CD4-positive, alpha-beta T cell treated with Interleukin-4 for 4 hours (primary cell): ENCODE measurements around the gene CLBA1.

Experiments
- DNase-seq: peaks from one replicate; pipeline ENCODE4 v3.0.0-alpha.2; 2020

The CLBA1 gene

DNA sequence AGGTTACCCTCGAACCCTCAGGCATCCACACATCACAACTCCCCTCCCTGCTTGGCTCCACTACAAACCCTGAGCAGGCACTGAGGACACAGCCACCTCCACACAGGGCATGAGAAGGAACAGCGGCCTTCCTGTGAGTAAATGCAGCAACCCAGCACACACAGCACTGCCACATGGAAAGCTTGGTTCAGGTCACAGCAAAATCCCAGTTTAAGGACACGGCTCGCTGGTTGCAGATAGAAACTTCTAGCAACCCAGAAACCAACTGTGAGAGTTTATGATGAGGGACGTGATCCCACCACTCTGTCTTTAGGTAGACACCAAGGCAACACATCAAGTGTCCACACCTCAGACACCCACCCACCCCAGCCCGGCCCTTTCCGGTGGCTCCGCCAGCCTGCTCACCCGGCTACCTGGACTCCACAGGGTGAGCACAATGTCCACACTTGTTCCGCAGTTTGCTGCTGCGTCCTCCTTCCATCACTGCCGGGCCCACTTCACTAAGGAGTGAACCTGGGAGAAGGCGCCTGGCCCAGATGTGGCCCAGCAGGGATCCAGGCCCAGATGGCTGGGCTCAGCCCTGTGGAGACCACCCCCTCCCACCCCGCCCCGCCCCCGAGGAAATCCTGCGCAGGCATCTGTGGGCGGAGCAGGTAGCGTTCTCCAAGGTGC is 22.1 kb downstream of the CLBA1 start:
- DNase-seq, result no peak

DNA sequence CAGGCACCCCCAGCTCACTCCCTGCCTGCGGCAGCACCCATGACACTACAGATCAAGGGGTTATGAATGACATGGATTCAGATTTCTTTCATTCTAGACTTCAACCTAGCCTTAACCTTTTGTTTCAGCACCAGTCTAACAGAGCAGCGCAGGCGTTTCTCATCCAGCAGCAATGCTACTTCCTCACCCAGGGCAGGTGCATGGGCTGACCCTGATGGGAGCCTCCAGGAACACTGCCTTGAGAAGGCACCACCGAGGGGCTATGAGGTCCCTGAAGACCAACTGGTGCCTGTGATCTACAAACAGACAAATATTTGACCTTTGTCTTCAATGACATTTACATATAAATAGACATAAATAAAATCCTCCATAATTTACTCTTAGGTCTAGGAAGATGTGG is 24.5 kb downstream of the CLBA1 start:
- no peak for DNase-seq

DNA sequence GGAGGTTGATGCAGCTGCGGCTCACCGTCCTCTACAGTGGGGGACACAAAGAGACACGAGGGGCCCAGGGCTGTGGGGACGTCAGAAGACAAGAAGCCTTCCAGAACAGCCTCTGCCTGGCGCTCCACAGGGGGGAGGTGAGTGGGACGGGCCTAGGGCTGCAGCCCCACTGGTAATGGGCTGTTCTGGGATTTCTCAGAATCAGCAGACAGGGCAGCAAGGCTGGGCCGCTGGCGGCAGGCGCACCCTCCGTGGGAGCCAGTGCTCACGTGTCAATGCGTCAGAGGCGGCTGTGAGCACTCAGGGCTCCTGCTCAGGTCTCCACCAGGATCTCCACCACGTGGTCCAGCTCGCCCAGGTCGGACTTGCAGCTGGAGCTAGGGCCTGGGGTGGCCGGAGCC is 25.3 kb downstream of the CLBA1 start:
- DNase-seq, result no peak

DNA sequence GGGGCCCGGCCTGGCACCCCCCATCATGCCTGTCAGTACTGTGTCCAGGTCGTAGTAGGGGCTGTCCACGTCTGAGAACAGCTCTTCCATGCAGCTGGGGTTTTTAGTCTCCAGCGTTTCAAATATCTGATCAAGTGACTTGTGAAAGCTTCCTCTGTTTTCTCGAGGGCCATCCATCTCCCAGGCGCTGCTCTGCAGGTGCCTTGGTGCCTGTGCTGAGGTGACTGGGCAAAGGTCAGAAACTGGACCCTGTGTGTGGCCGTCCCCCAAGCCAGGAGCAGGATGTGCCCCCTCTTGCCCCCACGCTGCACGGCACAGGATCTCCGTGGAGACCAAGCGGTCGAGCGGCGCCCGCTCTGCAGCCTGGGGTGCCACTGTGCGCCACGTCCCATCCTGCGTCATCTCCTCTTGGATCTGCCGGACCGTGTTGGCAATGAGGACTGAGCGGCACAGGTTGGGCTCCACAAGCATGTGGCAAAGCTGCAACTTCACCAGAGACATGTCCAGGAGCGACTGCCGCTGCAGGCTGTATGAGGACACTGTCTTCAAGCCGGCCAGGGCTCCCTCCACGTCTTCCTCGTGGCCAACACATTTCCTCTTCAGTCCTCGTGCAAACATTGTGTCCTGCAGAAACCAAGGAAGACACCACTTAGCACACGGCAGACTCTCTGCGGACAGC is 25.9 kb downstream of the CLBA1 start:
- DNase-seq, result no peak

DNA sequence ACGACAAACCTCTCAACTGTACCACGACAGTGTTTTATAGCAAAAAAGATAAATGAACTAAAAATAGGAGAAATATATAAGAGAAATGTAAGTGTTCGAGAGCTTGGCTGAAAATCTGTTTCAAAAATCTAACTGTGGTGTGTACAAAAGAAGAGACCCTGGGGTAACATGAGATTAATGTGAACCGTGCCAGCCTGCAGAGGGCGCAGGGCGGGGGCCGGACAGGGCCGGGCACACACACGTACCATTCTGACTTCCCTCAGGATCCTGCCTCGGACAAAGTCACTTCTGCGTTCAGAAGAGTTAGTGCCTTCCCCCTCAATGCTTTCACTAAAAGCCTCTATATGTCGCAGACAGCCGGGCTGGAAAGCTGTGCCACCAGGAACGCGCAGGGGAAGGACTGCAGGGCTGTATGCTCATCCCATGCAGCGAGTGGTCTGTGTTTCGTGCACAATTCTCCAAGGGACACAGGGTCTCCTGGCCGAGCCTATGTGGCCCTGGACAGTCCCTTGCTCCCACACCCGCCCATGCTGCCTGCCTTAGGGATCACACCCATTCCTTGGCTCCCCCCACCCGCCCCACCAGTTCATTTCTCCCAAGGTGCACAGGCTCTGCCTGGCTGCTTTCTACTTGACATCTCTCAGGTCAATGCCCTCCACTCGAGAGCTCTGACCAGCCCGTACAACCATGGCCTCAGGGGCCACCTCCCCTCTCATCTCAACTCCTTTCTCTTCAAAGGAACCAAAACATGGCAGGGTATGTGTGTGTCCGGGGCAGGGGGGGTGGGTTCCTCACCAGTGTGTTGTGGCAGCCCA is 26.8 kb downstream of the CLBA1 start:
- DNase-seq, result no peak

DNA sequence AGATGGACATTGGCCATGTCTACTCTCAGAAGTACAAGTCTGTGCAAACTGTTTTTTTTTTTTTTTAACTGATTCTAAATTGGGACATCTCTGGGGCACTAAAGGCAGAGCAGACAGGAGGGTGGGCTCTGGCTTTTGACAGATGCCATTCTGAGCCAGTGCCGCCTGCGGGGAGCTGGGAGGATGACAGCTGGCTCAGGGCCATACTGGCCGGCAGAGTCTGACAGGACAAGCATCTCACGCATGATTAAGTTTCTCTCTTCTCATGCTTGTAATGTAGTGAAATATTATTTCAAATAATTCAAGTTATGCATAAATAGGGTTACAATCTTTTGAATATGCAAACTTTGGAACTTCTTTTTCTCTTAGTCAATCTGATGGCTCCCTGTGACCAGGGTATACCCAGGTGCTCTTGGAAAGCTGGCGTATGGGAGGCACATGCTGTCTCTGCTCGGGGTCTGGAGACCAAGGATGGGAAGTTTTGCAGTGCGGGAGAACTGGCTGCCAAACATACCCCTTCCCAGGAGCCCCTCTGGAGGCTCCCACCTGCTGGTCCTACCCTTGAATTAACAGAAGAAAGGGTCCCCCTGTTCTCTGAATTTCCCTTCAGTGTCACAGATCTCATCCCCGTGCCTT is 27.7 kb downstream of the CLBA1 start:
- no peak for DNase-seq

DNA sequence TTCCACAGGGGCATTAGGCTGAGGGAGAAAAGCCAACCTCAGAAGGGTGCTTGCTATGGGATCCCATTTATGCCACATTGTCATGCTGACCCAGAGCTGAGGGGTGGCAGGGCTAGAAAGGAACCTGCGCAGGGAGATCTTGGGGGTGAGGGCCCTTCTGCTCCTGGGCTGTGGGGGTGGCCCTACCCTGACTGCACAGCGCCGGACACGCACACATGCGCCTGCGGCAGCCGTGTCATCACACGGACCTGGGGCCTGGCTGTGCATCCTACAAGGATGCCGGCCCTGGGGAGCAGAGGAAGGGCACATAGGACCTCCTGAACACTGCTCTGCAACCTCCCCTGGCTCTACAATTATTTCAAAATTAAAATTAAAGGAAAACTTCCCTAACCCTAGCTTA is 28.4 kb downstream of the CLBA1 start:
- no peak for DNase-seq

DNA sequence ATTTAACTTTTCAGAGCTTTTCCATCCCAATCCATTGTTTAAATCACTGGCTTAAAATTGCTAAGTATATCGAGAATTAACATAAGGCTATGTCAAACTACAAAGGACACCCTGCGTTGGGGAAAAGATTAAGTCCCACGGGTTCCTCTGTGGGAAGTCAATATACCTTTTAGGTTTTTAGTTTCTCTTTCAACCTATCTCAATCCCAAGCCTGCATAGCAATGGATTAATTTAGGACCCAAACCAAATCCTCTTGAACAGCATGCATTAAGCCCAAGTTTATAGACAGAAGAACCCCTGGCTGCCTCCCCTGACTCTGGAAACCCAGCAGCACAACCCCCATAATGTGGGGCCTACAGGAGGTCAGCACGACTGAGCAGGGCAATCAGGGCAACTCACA is 29.0 kb downstream of the CLBA1 start:
- DNase-seq, result no peak

DNA sequence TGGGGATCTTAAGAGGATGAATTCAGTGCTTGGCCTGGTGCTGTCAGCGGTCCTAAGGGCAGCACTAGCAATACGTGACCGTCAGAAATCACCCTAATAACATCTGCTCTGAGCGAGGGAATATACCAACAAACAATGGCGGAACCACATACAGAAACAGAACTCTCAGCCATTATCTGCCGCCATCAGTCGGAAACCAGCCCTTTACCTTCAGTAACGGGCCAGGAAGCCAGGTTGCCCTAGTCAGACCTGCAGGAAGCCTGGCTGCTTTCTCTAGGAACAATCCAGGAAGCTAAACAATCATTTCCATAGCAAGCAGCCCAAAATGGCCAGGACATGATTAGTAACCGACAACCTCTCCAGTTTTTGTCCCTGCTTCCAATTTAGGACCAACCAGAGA is 29.7 kb downstream of the CLBA1 start:
- peak; percentile 22 for DNase-seq

DNA sequence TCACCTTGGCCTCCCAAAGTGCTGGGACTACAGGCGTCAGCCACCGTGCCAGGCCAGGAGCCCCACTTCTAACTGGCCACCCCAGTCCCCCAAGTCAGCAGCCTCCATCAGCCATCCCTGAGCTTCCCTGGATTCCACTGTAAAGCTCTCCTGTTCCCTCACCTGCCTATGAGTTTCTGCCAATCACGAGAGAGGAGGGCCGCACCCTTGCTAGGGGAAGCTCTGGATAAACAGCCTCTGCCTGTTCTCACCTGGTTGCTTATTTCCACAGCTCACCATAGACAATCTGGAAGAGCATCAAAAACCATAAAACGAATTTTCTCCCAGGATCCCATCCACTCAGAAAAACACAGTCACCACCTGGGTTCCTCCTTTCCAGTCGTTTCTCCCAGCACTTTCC is 30.3 kb downstream of the CLBA1 start:
- DNase-seq, result no peak

DNA sequence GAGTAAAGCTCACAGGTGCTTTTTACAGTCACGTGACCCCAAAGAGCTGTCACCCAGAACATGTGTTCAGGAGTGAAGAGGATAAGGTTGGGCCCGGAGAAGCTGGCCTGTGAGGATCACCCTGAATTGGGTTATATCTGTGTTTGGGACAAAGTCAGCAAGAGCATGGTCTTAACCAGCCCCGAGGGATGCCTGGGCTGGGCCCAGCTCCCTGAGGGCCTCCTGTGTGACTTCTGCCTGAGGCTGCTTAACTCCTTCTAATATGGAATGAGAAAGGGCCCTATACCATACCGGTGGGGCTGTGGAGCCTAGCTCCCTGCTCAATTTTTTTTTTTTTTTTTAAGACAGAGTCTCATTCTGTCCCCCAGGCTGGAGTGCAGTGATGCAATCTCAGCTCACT is 32.8 kb downstream of the CLBA1 start:
- no peak for DNase-seq

DNA sequence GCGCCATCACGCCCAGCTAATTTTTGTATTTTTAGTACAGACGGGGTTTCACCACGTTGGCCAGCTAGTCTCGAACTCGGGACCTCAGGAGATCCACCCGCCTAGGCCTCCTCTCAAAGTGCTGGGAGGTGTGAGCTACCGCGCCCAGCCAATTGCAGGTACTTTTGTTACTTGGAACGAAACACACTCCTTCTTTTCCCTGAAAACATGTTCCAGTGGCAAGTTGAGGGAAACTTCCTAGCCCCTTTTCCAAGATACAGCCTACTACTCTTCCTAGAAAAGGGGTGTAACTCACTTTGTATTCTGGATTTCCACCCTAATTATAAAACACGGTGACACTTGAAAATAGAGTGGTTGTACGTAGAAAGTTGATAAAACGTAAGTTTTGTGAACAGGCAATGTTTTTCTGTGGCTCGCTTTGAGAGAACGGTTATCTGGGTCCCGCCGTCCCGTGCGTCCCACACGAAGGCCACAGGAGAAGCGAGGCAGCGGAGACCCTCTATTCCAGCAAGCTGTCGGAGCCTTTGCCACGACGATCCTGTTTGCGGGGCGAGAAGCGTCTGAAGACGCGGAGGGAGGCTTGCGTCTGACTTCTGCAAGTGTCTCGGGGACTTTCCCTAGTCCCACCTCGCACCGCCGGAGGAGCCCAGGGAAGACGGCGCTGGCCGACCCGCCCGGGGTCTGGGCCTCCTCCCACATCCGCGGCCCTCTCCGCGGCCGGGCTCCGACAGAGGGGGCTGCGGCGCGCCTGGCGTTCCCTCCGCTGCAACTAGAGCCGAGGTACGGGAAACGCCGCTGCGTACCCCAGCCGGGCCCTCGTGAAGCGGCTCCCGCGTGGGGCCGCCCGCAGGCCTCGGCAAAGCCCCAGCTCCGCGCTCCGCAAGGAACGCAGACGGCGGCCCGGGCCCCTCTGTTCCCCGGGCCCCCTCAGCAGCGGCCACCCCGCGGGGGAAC is 34.5 kb downstream of the CLBA1 start:
- peak; percentile 62 for DNase-seq

DNA sequence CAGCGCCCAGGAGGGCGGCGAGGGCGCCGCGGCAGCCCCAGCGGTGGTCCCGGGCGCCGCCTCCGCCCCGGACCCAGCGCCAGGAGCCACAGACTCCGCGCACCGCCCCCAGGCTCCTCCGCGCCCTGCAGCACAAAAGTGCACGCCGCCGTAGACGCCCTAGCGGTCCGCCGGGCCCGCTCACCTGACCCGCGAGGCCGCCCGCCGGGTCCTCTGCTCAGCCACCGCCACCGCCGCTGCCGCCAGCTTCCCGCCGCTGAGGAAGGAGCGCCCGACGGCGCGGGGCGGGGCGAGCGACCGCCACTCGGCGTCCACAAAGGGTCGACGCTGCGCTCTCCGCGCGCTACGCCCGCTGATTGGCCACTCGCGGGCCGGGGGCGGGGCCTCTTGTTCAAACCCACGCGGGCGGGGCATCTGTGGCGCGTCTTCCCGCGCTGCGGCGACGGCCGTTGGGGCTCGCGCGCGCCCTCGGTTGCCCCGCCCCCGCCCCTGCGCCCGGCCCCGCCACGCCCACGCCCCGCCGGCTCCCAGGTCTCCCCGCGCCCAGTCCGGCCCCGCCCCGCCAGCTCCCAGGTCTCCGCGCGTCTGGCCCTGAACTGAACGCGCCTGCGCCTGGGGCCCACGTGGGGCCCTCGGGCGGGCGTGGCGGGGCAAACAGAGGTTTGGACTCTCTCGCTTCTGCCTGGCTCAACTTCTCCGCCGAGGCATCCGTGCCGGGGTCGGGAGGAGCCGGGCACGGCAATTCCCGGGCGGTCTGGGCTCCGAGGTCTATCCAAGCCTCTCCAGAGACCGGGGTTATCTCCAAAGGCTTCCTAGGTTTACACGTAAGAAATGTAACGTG is 35.4 kb downstream of the CLBA1 start, which contains the start of gene CDCA4:
Gene CDCA4, minus strand, starts transcription at position 269 of the 841 bp plus-strand sequence. CDS start 9,154 bp downstream, outside the sequence.
- peak; percentile 97 for DNase-seq

DNA sequence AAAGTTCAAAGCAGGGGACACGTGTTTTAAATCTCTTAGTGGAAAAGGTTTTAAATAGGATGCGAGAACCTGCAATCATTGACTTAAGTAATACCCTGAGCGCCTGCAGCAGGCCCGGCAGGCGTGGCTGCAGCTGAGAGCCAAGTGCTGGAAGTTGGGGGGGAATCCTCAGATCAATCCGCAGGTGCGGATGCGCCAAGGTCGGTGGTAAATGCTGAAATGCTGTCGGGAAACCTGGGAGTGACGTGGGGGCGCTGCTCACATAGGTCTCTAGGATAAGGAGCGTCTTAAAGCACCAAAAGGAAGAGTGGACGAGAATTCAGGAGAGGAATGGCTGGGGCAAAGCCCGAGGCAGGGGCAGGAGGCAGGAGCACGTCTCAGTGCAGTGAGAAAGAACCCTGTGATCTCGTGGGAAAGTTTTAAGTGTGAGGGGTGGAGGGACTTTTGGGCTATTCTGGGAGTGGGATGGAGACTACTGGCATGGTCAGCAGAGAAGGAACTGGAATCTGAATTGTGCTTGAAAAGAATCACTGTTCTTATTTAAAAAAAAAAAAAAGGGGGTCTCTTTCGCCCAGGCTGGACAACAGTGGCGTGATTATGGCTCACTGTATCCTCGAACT is 36.2 kb downstream of the CLBA1 start:
- DNase-seq, result peak; percentile 27

DNA sequence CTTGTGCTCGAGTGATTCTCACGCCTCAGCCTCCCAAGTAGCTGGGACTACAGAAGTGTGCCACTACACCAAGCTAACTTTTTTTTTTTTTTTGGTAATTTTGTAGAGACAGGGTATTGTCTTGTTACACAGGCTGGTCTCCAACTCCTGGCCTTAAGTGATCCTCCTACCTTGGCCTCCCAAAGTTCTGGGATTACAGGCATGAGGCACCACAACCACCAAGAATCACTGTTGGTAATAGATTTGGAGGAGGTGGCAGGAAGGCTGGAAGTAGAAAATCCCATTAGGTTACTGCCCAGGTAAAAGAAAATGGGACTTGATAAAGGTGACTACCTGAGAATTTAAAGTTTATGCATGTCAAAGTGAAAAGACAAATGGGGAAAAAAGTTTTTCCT is 36.7 kb downstream of the CLBA1 start:
- DNase-seq, result no peak

DNA sequence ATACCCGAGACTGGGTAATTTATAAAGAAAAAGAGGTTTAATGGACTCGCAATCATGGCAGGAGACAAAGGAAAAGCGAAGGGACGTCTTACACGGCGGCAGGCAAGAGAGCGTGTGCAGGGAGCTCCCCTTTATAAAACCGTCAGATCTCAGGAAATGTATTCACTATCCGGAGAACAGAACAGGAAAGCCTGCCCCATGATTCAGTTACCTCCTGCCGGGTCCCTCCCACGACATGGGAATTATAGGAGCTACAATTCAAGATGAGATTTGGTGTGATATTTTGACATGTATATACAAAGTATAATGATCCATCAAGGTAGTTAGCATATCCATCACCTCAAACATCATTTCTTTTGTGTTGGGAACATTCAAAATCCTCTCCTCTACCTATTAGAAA is 37.6 kb downstream of the CLBA1 start:
- no peak for DNase-seq

DNA sequence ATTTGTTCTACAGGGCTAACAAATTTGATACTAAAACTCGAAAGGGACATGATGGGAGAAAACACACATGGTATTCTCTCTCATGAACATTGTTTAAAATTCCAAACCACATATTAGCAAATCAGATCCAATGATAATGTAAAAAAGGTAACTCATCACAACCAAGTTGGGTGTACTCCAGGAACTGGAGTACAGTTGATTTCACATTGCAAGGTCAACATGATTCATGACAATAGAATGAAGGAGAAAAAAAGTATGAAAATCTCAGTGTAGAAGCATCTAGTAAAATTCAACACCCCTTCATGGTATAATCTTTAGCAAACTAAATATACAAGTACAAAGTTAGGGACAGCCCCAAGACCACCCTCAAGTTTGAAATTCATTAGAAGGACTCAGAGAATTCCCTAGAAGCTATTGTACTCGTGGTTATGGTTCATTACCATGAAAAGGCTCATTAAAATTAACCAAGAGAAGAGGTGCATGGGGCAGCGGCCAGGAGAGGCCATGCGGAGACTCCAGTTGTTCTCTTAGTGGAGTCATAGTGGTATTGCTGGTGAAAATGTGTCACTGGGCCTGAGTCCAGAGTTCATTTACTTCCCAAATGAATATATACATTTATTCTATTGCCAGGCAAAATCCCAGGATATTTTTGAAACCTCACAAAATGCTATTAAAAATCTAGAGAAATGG is 38.3 kb downstream of the CLBA1 start:
- DNase-seq, result no peak

DNA sequence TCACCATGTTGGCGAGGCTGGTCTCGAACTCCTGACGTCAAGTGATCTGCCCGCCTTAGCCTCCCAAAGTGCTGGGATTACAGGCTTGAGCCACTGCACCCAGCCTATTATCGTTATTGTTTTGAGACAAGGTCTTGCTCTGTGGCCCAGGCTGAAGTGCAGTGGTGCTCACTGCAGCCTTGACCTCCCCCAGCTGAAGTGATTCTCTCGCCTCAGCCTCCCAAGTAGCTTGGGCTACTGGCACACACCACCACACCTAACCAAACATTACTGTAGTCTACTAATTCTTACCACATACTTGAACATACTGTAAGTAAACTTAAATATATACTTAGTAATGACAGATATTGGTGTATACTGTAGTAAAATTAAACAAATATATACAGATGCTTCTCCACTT is 39.8 kb downstream of the CLBA1 start:
- DNase-seq, result no peak

DNA sequence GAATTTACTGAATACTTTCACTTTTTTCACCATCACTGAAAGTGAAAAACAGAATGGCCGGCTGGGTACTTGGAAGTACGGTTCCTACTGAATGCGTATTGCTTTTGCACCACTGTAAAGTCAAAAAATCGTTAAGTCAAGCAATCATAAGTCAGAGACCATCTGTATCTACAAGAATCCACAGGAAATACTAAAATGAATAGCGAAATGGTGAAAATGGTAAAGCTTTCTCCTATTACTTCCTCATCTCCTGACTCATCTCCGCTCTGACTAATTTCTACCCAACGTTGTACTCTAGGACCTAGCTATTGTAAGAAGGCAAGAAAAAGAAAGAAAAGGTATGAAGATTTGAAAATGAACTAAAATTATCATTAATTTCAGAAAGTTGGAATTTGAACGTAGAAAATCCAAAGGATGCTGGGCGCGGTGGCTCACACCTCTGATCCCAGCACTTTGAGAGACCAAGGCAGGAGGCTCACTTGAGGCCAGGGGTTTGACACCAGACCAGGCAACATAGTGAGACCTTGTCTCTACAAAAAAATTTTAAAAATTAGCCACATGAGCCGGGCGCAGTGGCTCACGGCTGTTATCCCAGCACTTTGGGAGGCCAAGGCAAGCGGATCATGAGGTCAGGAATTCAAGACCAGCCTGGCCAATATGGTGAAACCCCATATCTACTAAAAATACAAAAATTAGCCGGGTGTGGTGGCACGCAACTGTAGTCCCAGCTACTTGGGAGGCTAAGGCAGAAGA is 40.6 kb downstream of the CLBA1 start:
- peak; percentile 56 for DNase-seq
